ENCODE measurements around the gene NPAS3.

GRCh38 chr14:33241331-33241730 lies 302.7 kb downstream of the NPAS3 start:
- TF ChIP-seq CTCF (IDR thresholded peaks at IDR 0.05) (no peak), POLR2A (IDR thresholded peaks at IDR 0.05) (no peak)

Measured in uterus (tissue), 2 donors.